Measurements from ENCODE around the gene PIK3CB.
"Not testable (repeated sequence)": the region's sequence is repeated elsewhere in the genome, so short reads cannot be mapped to it uniquely, and the experiment has no call there.

The PIK3CB gene

DNA sequence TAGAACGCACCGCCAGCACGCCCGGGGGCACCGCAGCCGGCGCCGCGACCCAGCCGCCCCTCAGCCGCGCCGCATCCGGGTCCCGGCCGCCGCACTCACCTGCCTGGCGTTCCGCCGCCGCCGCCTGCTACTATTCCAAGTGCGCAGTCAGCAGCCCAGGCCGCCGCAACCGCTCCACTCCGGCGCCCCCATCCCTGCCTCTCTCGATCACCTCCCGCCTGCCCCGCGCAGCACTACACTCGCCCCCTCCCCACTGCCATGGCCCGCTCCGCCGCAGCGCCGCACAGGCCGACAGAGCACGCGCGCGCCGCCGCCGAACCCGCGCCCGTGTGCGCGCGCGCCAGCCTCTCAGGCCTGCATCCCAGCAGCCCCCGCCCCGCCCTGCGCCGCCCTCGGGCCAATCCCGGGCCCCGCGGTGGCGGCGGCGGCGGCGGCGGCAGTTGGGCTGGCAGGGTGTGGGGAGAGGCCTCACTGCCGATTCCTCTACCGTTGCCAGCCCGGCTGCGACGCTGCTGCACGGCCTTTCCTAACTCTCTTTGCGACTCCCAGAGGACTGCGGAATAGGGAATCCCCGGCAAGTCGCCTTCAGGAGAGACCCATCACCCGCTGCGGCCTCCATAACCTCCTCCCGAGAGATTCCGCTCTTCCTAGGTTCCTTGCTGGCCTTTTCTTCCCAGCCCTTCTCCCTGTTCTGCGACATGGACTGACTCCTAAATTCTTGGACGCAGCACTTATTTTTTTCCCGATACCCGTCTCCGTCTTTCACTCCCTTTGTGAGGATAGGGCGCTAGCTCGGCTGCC lies at the start of gene PIK3CB:
Gene PIK3CB, minus strand, starts transcription at position 333 of the 801 bp plus-strand sequence. CDS start 75,585 bp downstream, outside the sequence.
- DNase-seq = peak; percentile 89

- DNase-seq = no peak
These were observed 46.5 kb upstream of the PIK3CB start for GRCh38 chr3:138881233-138881632.

DNA sequence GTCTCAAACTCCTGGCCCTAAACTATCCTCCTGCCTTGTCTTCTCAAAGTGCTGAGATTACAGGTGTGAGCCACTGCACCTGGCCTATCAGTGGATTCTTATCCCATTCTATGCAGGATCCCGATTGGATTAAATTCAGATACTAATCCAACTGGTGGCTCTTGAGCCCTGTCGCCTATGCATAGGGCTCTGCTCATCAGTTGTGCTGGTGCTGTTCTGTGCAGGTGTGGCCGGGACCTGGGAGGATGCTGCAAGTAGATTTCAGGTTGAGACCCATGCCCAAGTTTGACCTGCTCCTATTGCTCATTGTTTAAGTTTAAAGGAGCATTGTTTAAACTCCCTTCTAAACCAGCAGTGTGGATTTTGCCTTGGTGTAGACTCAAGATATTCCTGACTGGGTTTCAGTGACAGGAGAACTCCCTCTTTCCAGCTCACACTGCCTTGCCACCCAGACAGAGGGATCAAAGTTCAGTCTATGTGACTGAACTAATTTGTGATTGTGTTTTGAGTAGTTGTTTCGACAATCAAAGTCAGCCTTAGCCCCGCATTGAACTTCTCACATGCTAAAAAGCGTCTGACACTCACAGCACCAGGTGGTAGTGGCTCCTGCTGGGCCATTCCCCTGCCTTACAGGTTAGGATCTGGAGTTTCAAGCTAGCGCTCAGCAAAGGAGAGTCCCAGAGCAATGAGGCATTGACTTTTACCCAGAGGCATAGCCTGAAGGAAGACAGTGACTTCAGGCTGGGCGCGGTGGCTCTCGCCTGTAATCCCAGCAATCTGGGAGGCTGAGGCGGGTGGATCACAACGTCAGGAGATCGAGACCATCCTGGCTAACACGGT lies 45.0 kb upstream of the PIK3CB start:
- DNase-seq = no peak

- DNase-seq = no peak
These were observed 42.5 kb upstream of the PIK3CB start for GRCh38 chr3:138877226-138877625.

DNA sequence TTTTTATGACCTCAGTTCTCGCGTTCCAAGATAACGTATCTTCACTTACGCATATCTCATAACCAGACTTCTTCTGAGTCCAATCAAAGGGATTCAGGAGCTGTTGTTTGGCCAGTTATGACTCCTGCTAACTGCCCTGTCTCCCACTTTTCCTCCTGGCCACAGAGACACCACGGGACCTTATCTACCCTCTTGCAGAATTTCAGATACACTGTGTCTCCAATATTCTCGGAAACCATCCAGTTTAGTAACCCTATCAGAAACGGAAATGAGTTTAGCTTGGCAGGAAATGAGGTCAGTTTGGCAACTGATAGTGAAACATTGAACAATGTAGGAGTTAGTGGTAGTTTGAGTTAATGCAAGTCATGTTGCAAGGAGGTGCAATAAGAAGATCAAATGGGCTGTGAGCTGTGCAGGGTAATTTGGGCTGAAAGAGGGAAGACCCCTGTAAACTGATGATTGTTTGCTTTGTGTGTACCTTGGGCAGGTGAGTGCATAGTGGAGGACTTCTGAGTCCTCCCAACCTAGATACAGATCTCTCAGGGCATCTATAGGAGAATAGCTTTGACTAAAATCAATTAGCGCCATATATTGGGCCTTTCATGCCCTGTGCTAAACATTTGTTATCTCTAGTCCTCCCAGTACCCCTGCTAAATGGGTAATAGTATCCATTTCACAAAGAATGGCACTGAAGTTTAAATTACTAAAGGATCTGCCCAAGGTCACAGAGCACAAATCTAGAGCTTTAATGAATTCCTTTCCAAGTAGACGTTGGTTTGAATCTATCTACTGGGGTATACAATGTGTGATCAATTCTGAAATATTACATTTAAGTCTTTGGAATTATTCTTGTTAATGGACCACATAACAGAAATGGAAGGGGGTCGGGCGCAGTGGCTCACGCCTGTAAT lies 41.3 kb upstream of the PIK3CB start:
- no peak for DNase-seq

GRCh38 chr3:138875096-138875753 lies 40.5 kb upstream of the PIK3CB start:
- DNase-seq = no peak

DNA sequence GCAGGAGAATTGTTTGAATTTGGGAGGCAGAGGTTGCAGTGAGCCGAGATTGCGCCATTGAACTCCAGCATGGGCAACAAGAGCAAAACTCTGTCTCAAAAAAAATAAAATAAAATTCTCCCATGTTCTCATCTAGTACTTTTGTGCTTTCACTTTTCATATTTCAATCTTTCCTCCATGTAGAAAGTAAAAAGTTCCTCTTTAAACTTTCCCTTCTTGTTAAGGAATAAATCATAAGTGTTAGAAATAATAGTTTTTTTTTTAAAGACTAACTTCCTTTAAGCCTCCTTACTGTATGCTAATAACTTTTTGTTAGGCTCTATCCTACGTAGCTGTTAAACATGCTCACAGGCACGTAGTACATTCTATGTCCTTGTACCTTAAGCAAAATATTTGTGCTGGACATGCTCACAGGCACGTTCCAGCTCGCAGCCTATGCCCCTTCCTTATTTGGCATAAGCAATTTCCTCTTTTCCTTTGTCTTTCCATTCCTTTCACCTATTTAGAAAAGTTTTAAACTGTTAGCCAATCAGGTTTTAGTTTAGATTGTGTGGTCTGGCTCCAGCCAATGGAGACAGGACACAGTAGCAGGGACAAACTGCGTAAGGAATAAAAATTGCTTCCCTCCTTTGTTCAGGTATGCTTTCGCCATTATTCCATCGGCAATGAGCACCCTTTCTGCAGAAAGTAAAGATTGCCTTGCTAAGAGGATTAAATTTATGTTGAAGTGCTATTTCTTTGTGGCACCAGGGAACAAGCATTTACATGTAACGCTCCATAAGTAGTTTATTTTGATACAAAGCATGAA lies 38.9 kb upstream of the PIK3CB start:
- no peak for DNase-seq

DNA sequence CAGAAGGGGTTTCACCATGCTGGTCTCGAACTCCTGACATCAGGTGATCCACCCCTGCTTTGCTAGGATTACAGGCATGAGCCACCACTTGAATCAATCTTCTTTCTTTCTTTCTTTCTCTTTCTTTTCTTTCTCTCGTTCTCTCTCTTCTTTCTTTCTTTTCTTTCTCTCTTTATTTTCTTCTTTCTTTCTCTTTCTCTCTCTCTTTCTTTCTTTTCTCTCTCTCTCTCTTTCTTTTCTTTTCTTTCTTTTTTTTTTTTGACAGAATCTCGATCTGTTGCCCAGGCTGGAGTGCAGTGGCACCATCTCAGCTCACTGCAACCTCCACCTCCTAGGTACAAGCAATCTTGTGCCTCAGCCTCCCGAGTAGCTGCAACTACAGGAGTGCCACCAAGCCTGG lies 37.9 kb upstream of the PIK3CB start:
- DNase-seq = no peak

GRCh38 chr3:138867996-138868395 lies 33.3 kb upstream of the PIK3CB start:
- DNase-seq = no peak

- DNase-seq = no peak
These were observed 29.0 kb upstream of the PIK3CB start for GRCh38 chr3:138863776-138864113.

- no peak for DNase-seq
These were observed 28.4 kb upstream of the PIK3CB start for GRCh38 chr3:138862924-138863775.

DNA sequence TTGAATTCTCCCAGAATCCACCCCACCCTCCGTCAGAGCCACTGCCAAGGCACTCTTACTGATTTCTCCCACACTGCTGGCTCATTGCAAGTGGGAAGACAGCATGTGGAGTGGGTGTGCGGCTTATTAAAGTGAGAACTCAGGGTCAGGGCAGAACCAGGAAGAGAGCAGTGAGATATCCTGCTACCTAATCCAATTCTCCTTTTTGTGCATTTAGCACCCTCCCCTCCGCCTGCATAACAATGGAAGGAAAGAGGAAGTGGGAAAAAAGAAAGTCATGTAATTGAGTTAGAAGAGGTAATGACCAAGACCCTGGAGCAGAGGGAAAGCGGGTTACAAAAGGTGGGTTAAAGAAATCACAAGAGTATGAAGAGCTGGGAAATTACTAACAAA lies 27.8 kb upstream of the PIK3CB start:
- DNase-seq = no peak

DNA sequence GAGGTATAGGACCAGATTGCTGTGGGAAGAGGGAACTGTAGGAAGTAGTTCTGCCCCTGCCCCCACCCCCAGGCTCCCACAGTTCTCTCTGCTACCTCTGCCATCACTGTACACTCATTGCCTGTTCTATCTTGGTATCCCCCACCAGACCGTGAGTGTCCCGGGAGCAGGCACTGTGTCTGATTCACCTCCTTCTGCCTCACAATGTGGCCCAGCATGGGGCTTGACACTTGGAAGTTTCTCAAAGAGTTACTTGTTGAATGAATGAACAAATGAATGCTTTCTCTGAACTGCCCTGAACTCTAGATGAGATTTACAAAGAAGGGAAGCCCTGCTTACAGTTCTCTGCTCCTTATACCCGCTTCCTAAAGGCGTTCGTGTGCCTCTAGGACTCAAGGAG lies 27.1 kb upstream of the PIK3CB start:
- DNase-seq = no peak

- DNase-seq = no peak
These were observed 22.1 kb upstream of the PIK3CB start for GRCh38 chr3:138856799-138857198.

DNA sequence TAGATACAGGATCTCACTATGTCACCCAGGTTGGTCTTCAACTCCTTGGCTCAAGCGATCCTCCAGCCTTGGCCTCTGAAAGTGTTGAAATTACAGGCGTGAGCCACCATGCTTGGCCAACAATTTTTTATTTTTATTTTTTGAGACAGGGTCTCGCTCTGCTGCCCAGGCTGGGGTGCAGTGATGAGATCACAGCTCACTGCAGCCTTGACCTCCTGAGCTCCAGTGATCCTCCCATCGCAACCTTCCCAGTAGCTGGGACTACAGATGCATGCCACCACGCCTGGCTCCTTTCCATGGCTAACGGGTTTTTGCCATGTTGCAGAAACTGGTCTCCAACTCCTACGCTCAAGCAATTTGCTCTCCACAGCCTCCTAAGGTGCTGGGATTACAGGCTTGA lies 20.2 kb upstream of the PIK3CB start:
- no peak for DNase-seq

GRCh38 chr3:138854204-138854603 lies 19.5 kb upstream of the PIK3CB start:
- DNase-seq = no peak

GRCh38 chr3:138850151-138850550 lies 15.4 kb upstream of the PIK3CB start:
- no peak for DNase-seq

- DNase-seq = no peak
These were observed 14.7 kb upstream of the PIK3CB start for GRCh38 chr3:138849222-138849940.

DNA sequence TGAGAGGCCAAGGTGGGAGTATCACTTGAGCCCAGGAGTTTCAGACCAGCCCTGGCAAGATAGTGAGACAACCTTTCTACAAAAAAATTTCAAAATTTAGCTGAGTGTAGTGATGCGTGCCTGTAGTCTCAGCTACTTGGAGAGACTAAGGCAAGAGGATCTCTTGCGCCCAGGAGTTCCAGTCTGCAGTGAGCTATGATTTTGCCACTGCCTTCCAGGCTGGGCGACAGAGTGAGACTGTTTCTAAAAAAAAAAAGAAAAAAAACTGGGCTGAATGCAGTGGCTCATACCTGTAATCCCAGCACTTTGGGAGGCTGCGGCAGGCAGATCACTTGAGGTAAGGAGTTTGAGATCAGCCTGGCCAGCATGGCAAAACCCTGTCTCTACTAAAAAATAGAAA lies 14.0 kb upstream of the PIK3CB start:
- DNase-seq = no peak

DNA sequence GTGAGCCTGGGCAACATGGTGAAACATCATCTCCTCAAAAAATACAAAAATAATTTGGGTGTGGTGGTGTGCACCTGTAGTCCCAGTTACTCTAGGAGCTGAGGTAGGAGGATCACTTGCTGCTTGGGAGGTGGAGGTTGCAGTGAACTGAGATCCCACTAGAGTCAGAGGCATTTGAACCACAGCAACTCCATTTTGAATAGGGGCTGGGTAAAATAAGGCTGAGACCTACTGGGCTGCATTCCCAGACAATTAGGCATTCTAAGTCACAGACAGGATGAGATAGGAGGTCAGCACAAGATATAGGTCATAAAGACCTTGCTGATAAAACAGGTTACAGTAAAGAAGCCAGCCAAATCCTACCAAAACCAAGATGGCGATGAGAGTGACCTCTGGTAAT lies 12.1 kb upstream of the PIK3CB start:
- not testable (repeated sequence) for DNase-seq
